Measurements from ENCODE around the gene THSD7A. TPM values are rescaled to one million over a fixed set of nuclear protein-coding genes. Genes with fewer than 3 reads are reported as not detected.

Gene THSD7A
- not detected in 2 replicates for total RNA-seq

DNA sequence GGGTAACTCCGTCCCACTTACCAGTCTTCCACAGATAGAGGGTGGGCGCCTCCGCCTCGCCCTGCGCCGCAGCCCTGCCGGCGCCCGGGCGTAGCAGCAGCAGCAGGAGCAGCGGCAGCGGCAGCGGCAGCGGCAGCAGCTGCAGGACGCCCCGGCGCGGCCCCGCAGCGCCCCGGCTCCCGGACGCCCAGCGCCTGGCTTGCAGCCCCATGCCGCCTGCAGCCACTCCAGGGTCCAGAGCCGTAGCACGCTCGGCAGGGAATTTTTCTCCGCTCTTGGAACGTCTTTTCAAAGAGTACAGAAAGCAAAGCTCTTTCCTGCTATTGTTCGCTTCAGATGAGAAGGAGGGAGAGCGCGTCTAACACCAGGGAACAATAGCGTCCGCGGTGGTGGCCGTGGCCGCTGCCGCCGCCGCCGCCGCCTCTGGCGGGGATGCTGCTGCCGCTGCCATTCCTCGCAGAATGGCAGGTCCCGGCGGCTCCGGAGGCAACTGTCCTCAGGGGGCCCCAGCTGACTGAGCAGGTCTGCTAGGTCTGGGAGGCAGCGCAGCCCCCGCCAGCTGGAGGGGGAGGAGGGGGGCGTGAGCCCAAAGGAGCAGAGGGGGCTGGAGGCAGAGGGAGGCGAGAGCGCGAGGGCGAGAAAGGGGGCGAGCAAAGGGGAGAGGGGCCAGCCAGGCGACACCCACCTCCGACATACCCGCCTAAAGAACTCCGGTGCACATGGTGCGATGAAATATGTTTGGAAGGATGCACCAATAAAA lies at the start of gene THSD7A:
THSD7A (minus strand) TSS at position 463 of the 760 bp plus-strand sequence; CDS start at position 211, 252 bp downstream.

